DND-41 (cell line): ENCODE results near the gene RNF150.

Experiments used
- EZH2 ChIP-seq: IDR thresholded peaks from 3 replicates; pipeline ENCODE4 v1.6.1; 2012; ENCODE audit warnings: borderline replicate concordance, low read depth, mild to moderate bottlenecking, moderate library complexity, low read length, inconsistent platforms; ENCODE audit not compliant: severe bottlenecking
- TF ChIP-seq, protein P1 (sequence below): IDR thresholded peaks from 2 replicates; pipeline ENCODE4 v1.5.1; 2012; ENCODE audit warnings: borderline replicate concordance, low read length, moderate library complexity, mild to moderate bottlenecking; ENCODE audit not compliant: poor library complexity, severe bottlenecking; ENCODE audit errors: extremely low read depth

DNA sequence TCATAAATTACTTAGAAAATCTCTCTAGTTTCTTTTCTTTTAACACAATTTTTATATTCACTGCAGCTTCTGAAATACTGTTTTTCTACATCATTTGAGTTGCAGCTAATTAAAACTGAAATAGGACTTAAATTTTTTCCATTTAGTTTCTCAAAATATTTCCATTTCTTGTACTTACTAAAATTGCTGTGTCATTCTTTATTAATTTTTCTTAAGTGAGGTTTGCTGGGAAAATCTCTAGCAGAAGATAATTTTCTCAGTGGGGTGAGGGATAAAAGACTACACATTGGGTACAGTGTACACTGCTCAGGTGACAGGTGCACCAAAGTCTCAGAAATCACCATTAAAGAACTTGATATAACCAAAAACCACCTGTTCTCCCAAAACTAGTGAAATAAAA is 57.7 kb downstream of the RNF150 start:
- TF ChIP-seq, protein P1, sequence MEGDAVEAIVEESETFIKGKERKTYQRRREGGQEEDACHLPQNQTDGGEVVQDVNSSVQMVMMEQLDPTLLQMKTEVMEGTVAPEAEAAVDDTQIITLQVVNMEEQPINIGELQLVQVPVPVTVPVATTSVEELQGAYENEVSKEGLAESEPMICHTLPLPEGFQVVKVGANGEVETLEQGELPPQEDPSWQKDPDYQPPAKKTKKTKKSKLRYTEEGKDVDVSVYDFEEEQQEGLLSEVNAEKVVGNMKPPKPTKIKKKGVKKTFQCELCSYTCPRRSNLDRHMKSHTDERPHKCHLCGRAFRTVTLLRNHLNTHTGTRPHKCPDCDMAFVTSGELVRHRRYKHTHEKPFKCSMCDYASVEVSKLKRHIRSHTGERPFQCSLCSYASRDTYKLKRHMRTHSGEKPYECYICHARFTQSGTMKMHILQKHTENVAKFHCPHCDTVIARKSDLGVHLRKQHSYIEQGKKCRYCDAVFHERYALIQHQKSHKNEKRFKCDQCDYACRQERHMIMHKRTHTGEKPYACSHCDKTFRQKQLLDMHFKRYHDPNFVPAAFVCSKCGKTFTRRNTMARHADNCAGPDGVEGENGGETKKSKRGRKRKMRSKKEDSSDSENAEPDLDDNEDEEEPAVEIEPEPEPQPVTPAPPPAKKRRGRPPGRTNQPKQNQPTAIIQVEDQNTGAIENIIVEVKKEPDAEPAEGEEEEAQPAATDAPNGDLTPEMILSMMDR: no peak
- TF ChIP-seq EZH2: no peak
